Activated naive CD8-positive, alpha-beta T cell treated with anti-CD3 and anti-CD28 coated beads, Interleukin-2, amount 10 ng/mL, durations not matched to agents 7 days and 5 days (primary cell): ENCODE data around the gene FOSL1. TPM values are rescaled to one million over a fixed set of nuclear protein-coding genes. Genes with fewer than 3 reads are reported as not detected.
A peak's percentile ranks its signal among the peaks of the same experiment; 100 is the strongest.

Experiments
- ATAC-seq: fragments of 150-1000 bp; cut with Tn5 transposase; one replicate; pipeline ENCODE4 v1.10.0; 2021; ENCODE audit warnings: low read depth, moderate library complexity
- POLR2A ChIA-PET: fragments of 350-600 bp; sonication (Branson Sonifier 250); formaldehyde crosslinking; loops from one replicate; lab custom pipeline; 2021; ENCODE audit warnings: antibody characterized with exemption; lab: Charles Lee
- DNase-seq: peaks from one replicate; pipeline ENCODE4 v3.0.0; 2021
- H3K27ac Mint-ChIP-seq: one replicate; pipeline ENCODE4 v1.8.0; 2022; ENCODE audit warnings: mild to moderate bottlenecking, mixed read lengths
- H3K27me3 Mint-ChIP-seq: one replicate; pipeline ENCODE4 v1.8.0; 2022; ENCODE audit warnings: mild to moderate bottlenecking, moderate library complexity, mixed read lengths
- H3K36me3 Mint-ChIP-seq: one replicate; pipeline ENCODE4 v1.8.0; 2021; ENCODE audit warnings: mild to moderate bottlenecking, mixed read lengths
- H3K4me1 Mint-ChIP-seq: one replicate; pipeline ENCODE4 v1.8.0; 2021; ENCODE audit warnings: mixed read lengths
- H3K4me3 Mint-ChIP-seq: one replicate; pipeline ENCODE4 v1.8.0; 2022; ENCODE audit warnings: mild to moderate bottlenecking, moderate library complexity, mixed read lengths
- H3K9me3 Mint-ChIP-seq: one replicate; pipeline ENCODE4 v1.8.0; 2021; ENCODE audit warnings: mixed read lengths
- total RNA-seq, 2 experiments: library from RNA; stranded (reverse); gene quantifications; one replicate each; pipeline ENCODE4 v1.2.3, GENCODE V29; 2021

Gene FOSL1
- total RNA-seq, 2 experiments from 2014 or later: 1.9 to 2.0 TPM

GRCh38 chr11:65918211-65919140, 18.3 kb upstream of the FOSL1 start, which contains the start of gene C11orf68:
Gene C11orf68, minus strand, starts transcription at chr11:65919062. Its CDS starts 31 bp downstream, at chr11:65919031.
- Mint-ChIP-seq H3K9me3 (no peaks in the 10 kb centered on the region), H3K36me3 (peaks cover 23% of the 10 kb centered on the region), H3K27ac (peak within 1 kb of the TSS; percentile 91), H3K4me3 (peak within 1 kb of the TSS; percentile 98), H3K27me3 (no peaks in the 10 kb centered on the region), H3K4me1 (peaks cover 26% of the 10 kb centered on the region)
- DNase-seq: no peak
- ATAC-seq: peak; percentile 56
- POLR2A ChIA-PET: interaction anchor here (0.6 to 2.5 kb wide), 13 partner anchors 10 to 162 kb away, joined by 3 to 35 read pairs (median 5); partner anchors contain the start of genes CCDC85B, CFL1, FIBP and FOSL1

- Mint-ChIP-seq H3K27me3 (no peaks in the 10 kb centered on the region), H3K36me3 (peaks cover 19% of the 10 kb centered on the region), H3K27ac (peak overlapping the region; percentile 83), H3K9me3 (no peaks in the 10 kb centered on the region), H3K4me3 (peak overlapping the region; percentile 88), H3K4me1 (peaks cover 22% of the 10 kb centered on the region)
- POLR2A ChIA-PET: interaction anchor here (0.6 to 2.5 kb wide), 12 partner anchors 9 to 163 kb away, joined by 3 to 35 read pairs (median 6); partner anchors contain the start of genes CCDC85B, CFL1, FIBP and FOSL1
- DNase-seq: no peak
- ATAC-seq: no peak
These were observed 17.4 kb upstream of the FOSL1 start for GRCh38 chr11:65917434-65918210.

GRCh38 chr11:65917077-65917433, 16.9 kb upstream of the FOSL1 start:
- peaks cover 15% of the 10 kb centered on the region for H3K36me3 Mint-ChIP-seq
- ATAC-seq: no peak
- H3K27me3 Mint-ChIP-seq: no peaks in the 10 kb centered on the region
- H3K4me3 Mint-ChIP-seq: peak overlapping the region; percentile 70
- peaks cover 19% of the 10 kb centered on the region for H3K4me1 Mint-ChIP-seq
- DNase-seq: no peak
- H3K27ac Mint-ChIP-seq: peak overlapping the region; percentile 44
- no peaks in the 10 kb centered on the region for H3K9me3 Mint-ChIP-seq
- POLR2A ChIA-PET: interaction anchor here (1.0 to 2.5 kb wide), 4 partner anchors 9 to 27 kb away, joined by 6 to 35 read pairs (median 20); partner anchors contain the start of genes CCDC85B, FIBP and FOSL1

GRCh38 chr11:65916391-65916790, 16.2 kb upstream of the FOSL1 start:
- H3K27me3 Mint-ChIP-seq: peaks cover 2% of the 10 kb centered on the region
- H3K9me3 Mint-ChIP-seq: no peaks in the 10 kb centered on the region
- H3K27ac Mint-ChIP-seq: peak overlapping the region; percentile 44
- H3K4me1 Mint-ChIP-seq: peaks cover 21% of the 10 kb centered on the region
- peaks cover 12% of the 10 kb centered on the region for H3K36me3 Mint-ChIP-seq
- DNase-seq (no peak), ATAC-seq (no peak)
- peak overlapping the region; percentile 70 for H3K4me3 Mint-ChIP-seq
- POLR2A ChIA-PET: interaction anchor here (1.3 kb wide), 1 partner anchor 23 kb away, joined by 3 read pairs; no protein-coding TSS in a partner anchor

- DNase-seq (no peak), ATAC-seq (no peak)
- Mint-ChIP-seq H3K4me3 (no peak overlapping the region), H3K4me1 (peaks cover 21% of the 10 kb centered on the region), H3K9me3 (no peaks in the 10 kb centered on the region), H3K27me3 (peaks cover 2% of the 10 kb centered on the region), H3K27ac (no peak overlapping the region), H3K36me3 (peaks cover 12% of the 10 kb centered on the region)
- POLR2A ChIA-PET: interaction anchor here (1.3 kb wide), 1 partner anchor 22 kb away, joined by 3 read pairs; no protein-coding TSS in a partner anchor
These were observed 15.6 kb upstream of the FOSL1 start for GRCh38 chr11:65915821-65916251.

GRCh38 chr11:65915101-65915820, 15.1 kb upstream of the FOSL1 start:
- Mint-ChIP-seq H3K27ac (peak overlapping the region; percentile 33), H3K36me3 (peaks cover 12% of the 10 kb centered on the region), H3K4me1 (peaks cover 21% of the 10 kb centered on the region), H3K9me3 (no peaks in the 10 kb centered on the region), H3K27me3 (peaks cover 2% of the 10 kb centered on the region), H3K4me3 (no peak overlapping the region)
- DNase-seq: no peak
- POLR2A ChIA-PET: interaction anchor here (0.8 to 1.3 kb wide), 3 partner anchors 13 to 25 kb away, joined by 3 read pairs; partner anchors contain the start of gene CCDC85B
- no peak for ATAC-seq

- POLR2A ChIA-PET: interaction anchor here (2.4 kb wide), 1 partner anchor 22 kb away, joined by 10 read pairs; the partner anchor contains the start of gene CCDC85B
- H3K4me3 Mint-ChIP-seq: no peak overlapping the region
These were observed 12.7 kb upstream of the FOSL1 start for GRCh38 chr11:65912845-65913244.

GRCh38 chr11:65911682-65912568, 11.7 kb upstream of the FOSL1 start:
- Mint-ChIP-seq H3K4me3 (peak overlapping the region; percentile 16), H3K27me3 (peaks cover 2% of the 10 kb centered on the region), H3K4me1 (peaks cover 24% of the 10 kb centered on the region), H3K9me3 (no peaks in the 10 kb centered on the region), H3K27ac (peak overlapping the region; percentile 0), H3K36me3 (peaks cover 4% of the 10 kb centered on the region)
- ATAC-seq (no peak), DNase-seq (no peak)
- POLR2A ChIA-PET: interaction anchor here (0.8 to 2.4 kb wide), 7 partner anchors 16 to 200 kb away, joined by 3 to 10 read pairs (median 3); partner anchors contain the start of gene CCDC85B

More at GRCh38 chr11:65912845-65913244, 12.7 kb upstream of the FOSL1 start:
- Mint-ChIP-seq H3K27ac (no peak overlapping the region), H3K9me3 (no peaks in the 10 kb centered on the region), H3K36me3 (peaks cover 8% of the 10 kb centered on the region), H3K4me1 (peaks cover 28% of the 10 kb centered on the region), H3K27me3 (peaks cover 2% of the 10 kb centered on the region)
- ATAC-seq (no peak), DNase-seq (no peak)

- Mint-ChIP-seq H3K27me3 (peaks cover 8% of the 10 kb centered on the region), H3K36me3 (no peaks in the 10 kb centered on the region), H3K4me3 (no peak overlapping the region), H3K27ac (no peak overlapping the region), H3K9me3 (no peaks in the 10 kb centered on the region), H3K4me1 (peaks cover 13% of the 10 kb centered on the region)
- DNase-seq (no peak), ATAC-seq (no peak)
- POLR2A ChIA-PET: interaction anchor here (1.7 kb wide), 1 partner anchor 10 kb away, joined by 6 read pairs; no protein-coding TSS in a partner anchor
These were observed 7.7 kb upstream of the FOSL1 start for GRCh38 chr11:65907878-65908277.

GRCh38 chr11:65906602-65907001, 6.4 kb upstream of the FOSL1 start:
- peaks cover 12% of the 10 kb centered on the region for H3K4me1 Mint-ChIP-seq
- POLR2A ChIA-PET: interaction anchor here (0.8 to 1.5 kb wide), 2 partner anchors 12 to 16 kb away, joined by 3 to 5 read pairs; partner anchors contain the start of gene CCDC85B
- DNase-seq (no peak), ATAC-seq (no peak)
- peaks cover 13% of the 10 kb centered on the region for H3K27me3 Mint-ChIP-seq
- H3K4me3 Mint-ChIP-seq: no peak overlapping the region
- H3K36me3 Mint-ChIP-seq: no peaks in the 10 kb centered on the region
- H3K27ac Mint-ChIP-seq: no peak overlapping the region
- no peaks in the 10 kb centered on the region for H3K9me3 Mint-ChIP-seq

- Mint-ChIP-seq H3K4me1 (peaks cover 9% of the 10 kb centered on the region), H3K36me3 (no peaks in the 10 kb centered on the region), H3K4me3 (no peak overlapping the region), H3K27ac (no peak overlapping the region), H3K9me3 (no peaks in the 10 kb centered on the region), H3K27me3 (peaks cover 11% of the 10 kb centered on the region)
- ATAC-seq (no peak), DNase-seq (no peak)
- POLR2A ChIA-PET: interaction anchor here (8.0 kb wide), 1 partner anchor 14 kb away, joined by 108 read pairs; the partner anchor contains the start of genes CCDC85B and FIBP
These were observed 3.5 kb upstream of the FOSL1 start for GRCh38 chr11:65903715-65904114.
